GM12892 (cell line): ENCODE results near the gene TRIM64C. TPM values are rescaled to one million over a fixed set of nuclear protein-coding genes. Genes with fewer than 3 reads are reported as not detected.
"Not testable (repeated sequence)": the region's sequence is repeated elsewhere in the genome, so short reads cannot be mapped to it uniquely, and the experiment has no call there.

Experiments
- DNase-seq: peaks from one replicate; pipeline ENCODE4 v3.0.0; 2011; ENCODE audit not compliant: insufficient read length
- FAIRE-seq: peaks from 2 replicates; lab custom pipeline; 2011; peaks lifted over from hg19 to GRCh38; lab: Jason Lieb, UNC
- polyA plus RNA-seq: library from polyadenylated mRNA; unstranded; fragments of >200 nt; gene quantifications from one replicate; pipeline ENCODE4 v1.2.1, GENCODE V29; 2012; ENCODE audit warnings: missing spikeins, inconsistent platforms; ENCODE audit not compliant: missing spikeins

The TRIM64C gene, protein sequence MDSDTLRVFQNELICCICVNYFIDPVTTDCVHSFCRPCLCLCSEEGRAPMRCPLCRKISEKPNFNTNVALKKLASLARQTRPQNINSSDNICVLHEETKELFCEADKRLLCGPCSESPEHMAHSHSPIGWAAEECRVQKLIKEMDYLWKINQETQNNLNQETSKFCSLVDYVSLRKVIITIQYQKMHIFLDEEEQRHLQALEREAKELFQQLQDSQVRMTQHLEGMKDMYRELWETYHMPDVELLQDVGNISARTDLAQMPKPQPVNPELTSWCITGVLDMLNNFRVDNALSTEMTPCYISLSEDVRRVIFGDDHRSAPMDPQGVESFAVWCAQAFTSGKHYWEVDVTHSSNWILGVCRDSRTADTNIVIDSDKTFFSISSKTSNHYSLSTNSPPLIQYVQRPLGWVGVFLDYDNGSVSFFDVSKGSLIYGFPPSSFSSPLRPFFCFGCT
- polyA plus RNA-seq: not detected

DNA sequence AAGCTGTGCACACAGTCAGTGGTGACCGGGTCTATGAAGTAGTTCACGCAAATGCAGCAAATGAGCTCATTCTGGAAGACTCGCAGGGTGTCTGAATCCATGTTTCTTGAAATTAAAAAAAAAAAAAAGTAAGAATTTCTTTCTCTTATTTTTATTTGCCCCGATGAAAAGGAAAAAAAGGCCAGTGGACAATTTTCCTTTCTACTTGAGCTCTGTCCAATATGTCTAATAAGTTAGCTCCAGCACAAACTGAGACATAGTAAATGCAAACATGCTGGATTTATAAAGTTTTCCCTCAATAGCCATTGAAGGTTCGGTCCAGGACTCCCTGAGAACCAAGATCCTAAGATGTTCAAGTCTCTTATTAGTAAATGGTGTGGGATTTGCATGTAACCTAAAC lies at the start of gene TRIM64C:
TRIM64C (minus strand) TSS at position 101 of the 400 bp plus-strand sequence; CDS start at position 101, 0 bp downstream.
- not testable (repeated sequence) for DNase-seq, FAIRE-seq

GRCh38 chr11:49102356-49102755 lies 43.4 kb upstream of the TRIM64C start:
- not testable (repeated sequence) for FAIRE-seq, DNase-seq

GRCh38 chr11:49069897-49070296 lies 11.0 kb upstream of the TRIM64C start:
- FAIRE-seq, DNase-seq: not testable (repeated sequence)

- FAIRE-seq, DNase-seq: not testable (repeated sequence)
These were observed 9.1 kb downstream of the TRIM64C start for GRCh38 chr11:49049821-49050220.

DNA sequence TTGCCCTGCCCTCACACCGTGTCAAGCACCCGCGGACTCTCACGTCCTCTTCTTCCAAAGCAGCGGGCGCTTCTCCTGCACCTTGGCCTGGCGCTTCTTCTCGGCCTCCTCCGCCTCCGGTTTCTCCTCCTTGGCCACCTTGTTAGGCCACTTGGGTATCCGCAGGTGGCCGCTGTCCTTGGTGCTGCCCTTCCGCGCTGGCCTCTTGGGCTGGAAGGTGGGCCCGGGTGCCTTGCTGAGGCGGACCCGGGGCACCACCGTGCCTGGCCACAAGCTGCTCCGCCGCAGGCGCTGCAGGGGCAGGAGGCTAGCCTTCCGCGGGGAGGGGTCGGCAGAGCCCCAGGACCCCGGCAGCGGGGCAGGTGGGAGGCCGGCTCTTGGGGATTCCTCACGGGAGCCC lies 10.7 kb downstream of the TRIM64C start:
- DNase-seq, FAIRE-seq: not testable (repeated sequence)

DNA sequence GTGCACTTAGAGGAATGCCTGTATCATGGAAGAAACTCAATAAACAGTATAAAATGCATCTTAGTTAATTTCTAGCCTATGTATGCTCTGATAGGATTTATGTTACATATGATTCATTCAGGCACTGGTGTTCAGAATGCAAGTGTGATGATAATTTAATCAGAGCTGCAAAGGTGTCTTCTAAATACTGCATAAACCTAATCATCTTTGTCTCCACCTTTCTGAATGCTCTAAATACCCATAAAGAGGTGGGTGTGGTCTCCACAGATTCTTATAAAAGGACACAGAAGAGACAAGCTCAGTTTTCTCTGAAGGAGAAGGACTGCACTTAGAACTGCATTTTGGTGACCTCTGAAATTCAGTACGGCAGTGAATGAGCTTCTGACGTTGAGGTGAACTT lies 30.4 kb downstream of the TRIM64C start, which contains the start of gene TRIM49B:
TRIM49B (plus strand) TSS at position 301 of the 400 bp plus-strand sequence. CDS start 2,777 bp downstream, outside the sequence.
- DNase-seq, FAIRE-seq: not testable (repeated sequence)
